HG03097 (cell line): Measurements from ENCODE around the gene TBPL2.
"Not testable (repeated sequence)": the region's sequence is repeated elsewhere in the genome, so short reads cannot be mapped to it uniquely, and the experiment has no call there.

Source experiments
- ATAC-seq: cut with Tn5 transposase; IDR thresholded peaks from one replicate; pipeline ENCODE4 v1.9.1; 2021; ENCODE audit not compliant: unreplicated experiment, low FRiP score

Gene TBPL2

GRCh38 chr14:55411426-55412389, 28.7 kb downstream of the TBPL2 start, which contains the start of gene ATG14:
TSS of gene ATG14 (minus strand) at chr14:55411830. CDS start at chr14:55411822, 8 bp downstream.
- peak; percentile 92 for ATAC-seq

DNA sequence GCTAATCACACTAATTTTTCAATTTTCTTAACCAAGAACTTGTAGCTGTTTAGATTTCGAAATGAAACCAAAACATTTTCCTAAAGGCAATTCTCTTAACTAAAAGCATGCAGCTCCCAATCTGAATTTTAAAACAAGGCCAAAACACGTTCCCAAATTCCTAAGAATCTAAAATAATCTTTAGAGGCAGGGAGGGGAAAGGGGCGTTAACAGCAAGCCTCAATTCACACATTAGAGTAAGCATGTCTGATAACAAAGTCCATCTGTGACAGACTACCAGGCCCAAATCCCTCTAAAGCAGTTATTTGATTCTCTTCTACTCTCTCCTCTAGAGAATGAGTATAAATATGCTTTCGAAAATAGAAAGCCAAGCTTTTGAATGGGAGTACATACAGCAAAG, 29.5 kb downstream of the TBPL2 start:
- no peak for ATAC-seq

DNA sequence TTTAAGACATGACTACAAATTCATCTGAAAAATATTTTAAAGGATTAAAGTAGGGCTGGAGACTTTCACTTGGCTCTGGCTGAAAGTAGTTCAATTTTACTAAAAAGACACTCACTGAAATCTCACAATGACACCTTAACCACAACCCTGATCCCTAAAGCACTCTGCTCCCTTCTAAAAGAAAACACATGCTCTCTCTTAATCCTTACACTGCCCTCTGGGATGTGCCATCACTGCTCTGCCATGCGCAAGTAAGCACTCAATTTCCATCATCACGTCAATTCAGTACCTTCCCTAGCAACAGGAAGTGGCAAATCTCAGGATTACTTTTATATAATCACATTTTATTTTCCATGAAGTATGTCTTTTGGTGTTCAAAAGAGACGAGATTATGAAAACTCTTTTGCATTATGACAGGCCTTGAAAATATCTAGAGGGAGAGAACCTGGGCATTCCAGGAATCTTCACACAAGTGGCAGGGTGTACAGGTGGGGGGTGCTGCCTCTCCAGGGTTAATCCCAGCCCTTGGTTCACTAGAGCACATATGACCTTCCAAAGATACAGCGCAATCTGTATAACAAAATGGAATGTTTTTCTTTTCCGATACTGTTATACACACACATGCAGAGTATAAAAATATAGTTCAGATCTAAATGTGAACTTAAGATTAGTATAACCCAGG, 36.1 kb downstream of the TBPL2 start:
- no peak for ATAC-seq

GRCh38 chr14:55401751-55402150, 38.7 kb downstream of the TBPL2 start:
- ATAC-seq: no peak

- no peak for ATAC-seq
Measured at GRCh38 chr14:55399852-55400251, 40.6 kb downstream of the TBPL2 start.

- no peak for ATAC-seq
Measured at GRCh38 chr14:55399183-55399582, 41.2 kb downstream of the TBPL2 start.

GRCh38 chr14:55398679-55399078, 41.7 kb downstream of the TBPL2 start:
- ATAC-seq: no peak

- ATAC-seq: no peak
Measured at GRCh38 chr14:55389330-55389729, 51.1 kb downstream of the TBPL2 start.

DNA sequence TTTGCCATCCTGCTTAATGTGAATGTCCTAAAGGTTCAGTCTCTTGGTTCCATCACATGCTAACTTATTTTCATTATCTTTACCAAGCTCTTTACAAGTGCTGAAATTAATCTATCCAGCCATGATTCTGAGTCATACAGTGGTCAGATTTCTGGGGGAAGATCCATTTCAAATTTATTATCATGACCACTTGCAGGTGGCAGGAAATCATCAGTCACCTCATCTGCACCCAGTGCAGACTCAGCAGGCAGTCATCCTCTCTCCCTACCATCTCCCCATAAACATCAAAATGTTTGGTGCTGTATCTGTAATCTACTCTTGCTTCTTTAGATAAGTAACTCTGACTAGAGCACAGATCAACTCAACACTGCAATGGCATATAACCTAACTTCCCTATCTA, 52.3 kb downstream of the TBPL2 start:
- ATAC-seq: no peak

GRCh38 chr14:55387121-55387520, 53.3 kb downstream of the TBPL2 start:
- no peak for ATAC-seq

GRCh38 chr14:55386037-55386808, 54.2 kb downstream of the TBPL2 start:
- no peak for ATAC-seq

DNA sequence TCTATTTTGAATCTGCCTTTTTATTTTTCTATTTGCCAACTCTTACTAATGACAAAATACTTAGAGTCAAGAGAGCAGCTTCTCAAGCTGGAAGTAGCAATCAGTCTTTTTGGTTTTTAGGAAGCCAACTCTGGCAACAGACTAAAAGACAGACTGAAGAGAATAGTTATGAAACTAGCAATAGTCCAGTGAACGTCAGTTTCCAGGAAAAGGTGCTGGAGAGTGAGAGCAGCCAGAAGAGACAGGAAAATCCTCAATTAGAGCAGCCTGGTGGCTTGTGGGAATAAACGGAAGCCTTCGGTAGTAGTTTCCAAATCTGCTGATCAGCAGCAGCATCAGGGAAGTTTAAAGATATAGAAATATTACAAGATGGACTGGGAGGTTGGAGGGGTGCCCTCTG, 55.9 kb downstream of the TBPL2 start:
- ATAC-seq: no peak

DNA sequence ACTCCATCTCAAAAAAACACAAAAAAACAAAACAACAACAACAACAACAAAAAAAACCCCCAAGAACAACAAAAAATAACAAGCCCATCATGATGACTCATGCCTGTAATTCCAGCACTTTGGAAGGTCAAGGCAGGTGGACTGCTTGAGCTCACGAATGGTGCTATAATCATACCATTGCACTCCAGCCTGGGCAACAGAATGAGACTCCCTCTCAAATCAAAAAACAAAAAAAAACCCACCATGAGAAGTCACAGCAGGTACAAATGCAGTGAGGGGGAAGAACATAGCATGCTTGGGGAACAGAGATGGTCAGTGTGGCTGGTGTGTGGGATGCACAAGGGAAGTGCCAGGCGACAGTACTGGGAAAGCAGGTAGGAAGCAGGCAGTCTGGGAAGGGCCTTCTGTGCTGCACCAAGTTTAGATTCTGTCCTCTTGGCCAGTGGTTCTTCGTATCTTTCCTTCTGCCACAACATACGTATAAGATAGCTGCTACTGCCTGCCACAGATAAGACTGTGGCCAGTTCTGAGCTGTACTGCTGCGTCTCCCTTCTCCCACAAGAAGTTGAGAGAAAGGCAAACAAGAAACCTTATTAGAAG, 56.8 kb downstream of the TBPL2 start:
- ATAC-seq: no peak

DNA sequence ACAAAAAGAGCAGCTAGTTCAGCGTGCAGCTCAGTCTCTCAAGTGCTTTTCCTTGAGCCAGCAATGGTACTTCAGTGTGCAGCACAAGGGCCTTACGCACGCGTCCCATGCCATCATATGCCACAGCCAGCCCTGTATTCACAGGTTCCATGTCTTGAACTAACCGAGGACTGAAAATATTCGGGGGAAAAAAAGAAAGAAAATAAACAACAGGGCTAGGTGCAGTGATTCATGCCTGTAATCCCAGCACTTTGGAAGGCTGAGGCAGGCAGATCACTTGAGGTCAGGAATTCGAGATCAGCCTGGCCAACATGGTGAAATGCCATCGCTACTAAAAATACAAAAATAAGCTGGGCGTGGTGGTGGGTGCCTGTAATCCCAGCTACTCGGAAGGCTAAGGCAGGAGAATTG, 57.4 kb downstream of the TBPL2 start:
- ATAC-seq: not testable (repeated sequence)

GRCh38 chr14:55382483-55382882, 57.9 kb downstream of the TBPL2 start:
- no peak for ATAC-seq

GRCh38 chr14:55381561-55381960, 58.9 kb downstream of the TBPL2 start:
- no peak for ATAC-seq

DNA sequence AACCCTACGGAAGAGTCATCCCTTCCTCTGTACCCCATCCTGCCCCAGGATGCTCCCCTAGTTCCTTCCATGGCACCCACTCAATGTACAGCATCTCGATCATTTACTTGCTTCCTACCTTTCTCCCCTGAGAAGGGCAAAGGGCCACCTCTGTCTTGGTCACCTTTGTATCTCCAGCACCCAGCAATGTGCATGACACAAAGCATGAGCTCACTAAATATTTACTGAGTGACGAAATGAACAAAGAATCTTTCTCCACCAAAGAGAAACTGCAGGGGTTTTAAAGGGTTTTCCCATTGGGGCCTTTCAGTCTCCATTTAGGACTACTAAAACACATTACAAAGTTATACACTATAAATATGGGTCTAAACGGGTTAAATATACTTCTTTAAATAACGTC, 59.4 kb downstream of the TBPL2 start:
- ATAC-seq: no peak

DNA sequence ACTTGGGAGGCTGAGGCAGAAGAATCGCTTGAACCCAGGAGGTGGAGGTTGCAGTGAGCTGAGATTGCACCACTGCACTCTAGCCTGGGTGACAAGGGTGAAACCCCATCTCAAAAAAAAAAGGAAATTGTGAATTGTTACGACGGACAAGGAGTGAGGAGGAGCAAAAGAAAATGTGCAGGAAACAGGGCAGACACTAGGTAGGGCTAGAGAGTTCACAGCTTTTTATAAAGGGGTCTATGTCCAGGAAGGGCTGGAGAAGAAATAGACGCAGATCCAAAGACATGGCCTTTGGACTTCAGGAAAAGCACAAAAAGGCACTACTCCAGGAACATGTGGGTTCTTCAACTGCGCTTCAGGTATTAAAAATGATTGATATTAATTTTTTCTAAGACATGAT, 63.2 kb downstream of the TBPL2 start:
- no peak for ATAC-seq

DNA sequence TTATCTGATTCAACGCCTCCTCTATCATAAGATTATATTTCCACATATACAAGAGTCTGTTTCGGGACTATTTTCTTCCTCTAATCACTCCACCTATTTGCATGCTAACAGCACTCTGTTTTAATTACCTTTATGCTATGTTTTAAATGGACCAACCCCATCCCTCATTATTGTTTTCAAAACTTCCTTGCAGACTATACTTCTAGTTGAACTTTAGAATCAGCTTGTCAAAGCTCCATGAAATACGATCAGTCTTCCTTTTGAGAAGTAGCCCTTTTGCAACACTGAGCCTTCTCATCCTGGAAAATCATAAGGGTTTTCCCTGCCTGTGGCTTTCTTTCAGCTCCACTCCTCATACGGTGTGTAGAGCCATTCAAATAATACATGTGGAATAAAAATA, 65.6 kb downstream of the TBPL2 start:
- ATAC-seq: no peak
